ENCODE data around the gene INAFM2. TPM values are rescaled to one million over a fixed set of nuclear protein-coding genes. Genes with fewer than 3 reads are reported as not detected.

Gene INAFM2
- total RNA-seq, 2 donors from 2014 or later: 9.2 to 48.3 TPM

DNA sequence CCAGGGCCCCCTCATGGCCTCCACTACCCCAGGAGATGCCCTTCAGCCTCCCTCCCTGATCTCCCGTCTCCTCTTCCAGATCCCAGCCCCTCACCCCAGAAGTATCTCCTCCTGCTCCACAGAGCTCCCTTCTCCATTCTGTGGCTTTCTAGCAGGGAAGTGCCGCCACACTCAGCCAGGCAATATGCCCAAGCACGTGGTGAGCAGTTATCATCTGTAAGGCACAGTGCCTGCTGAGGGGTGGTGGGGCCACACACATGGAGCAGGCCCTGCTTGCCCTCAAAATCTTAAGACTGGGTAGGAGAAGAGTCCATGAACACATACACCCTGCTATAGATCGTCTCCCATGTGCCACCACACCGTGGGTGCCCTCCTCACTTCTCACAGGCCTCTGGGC lies 25.0 kb downstream of the INAFM2 start:
- H3K9me3 ChIP-seq (ENCODE audit: control insufficient read depth, low read length, poor library complexity, severe bottlenecking): no peaks in the 10 kb centered on the region
- H3K27ac Mint-ChIP-seq: no peak overlapping the region
- H3K36me3 Mint-ChIP-seq (ENCODE audit: low read depth): no peaks in the 10 kb centered on the region
- DNase-seq (no peak), ATAC-seq (no peak)
- no peaks in the 10 kb centered on the region for H3K27me3 Mint-ChIP-seq
- no peak overlapping the region for H3K4me3 Mint-ChIP-seq
- peaks cover 9% of the 10 kb centered on the region for H3K4me1 Mint-ChIP-seq

DNA sequence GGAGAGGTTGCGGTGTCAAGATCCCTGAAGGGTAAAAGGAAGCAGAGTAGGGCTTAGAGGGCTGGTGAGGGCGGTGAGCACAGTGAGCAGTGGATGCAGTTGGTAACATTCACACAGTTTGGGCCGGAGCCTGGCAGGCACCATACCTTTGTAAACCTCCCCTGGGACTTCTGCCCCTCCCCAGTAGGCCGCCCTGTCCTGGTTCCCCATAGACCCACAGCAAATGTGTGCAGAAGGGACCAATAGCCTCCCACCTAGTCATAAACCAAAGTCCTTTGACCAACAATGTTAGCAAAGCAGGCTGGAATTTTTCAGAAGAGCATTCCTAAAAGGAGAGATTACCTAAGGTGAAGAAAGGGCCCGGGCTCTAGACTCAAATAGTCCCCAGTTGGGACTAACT lies 25.7 kb downstream of the INAFM2 start:
- Mint-ChIP-seq H3K4me3 (no peak overlapping the region), H3K27me3 (no peaks in the 10 kb centered on the region), H3K4me1 (peaks cover 9% of the 10 kb centered on the region), H3K27ac (no peak overlapping the region), H3K36me3 (ENCODE audit: low read depth) (peaks cover 2% of the 10 kb centered on the region)
- H3K9me3 ChIP-seq (ENCODE audit: control insufficient read depth, low read length, poor library complexity, severe bottlenecking): no peaks in the 10 kb centered on the region
- DNase-seq (no peak), ATAC-seq (no peak)

DNA sequence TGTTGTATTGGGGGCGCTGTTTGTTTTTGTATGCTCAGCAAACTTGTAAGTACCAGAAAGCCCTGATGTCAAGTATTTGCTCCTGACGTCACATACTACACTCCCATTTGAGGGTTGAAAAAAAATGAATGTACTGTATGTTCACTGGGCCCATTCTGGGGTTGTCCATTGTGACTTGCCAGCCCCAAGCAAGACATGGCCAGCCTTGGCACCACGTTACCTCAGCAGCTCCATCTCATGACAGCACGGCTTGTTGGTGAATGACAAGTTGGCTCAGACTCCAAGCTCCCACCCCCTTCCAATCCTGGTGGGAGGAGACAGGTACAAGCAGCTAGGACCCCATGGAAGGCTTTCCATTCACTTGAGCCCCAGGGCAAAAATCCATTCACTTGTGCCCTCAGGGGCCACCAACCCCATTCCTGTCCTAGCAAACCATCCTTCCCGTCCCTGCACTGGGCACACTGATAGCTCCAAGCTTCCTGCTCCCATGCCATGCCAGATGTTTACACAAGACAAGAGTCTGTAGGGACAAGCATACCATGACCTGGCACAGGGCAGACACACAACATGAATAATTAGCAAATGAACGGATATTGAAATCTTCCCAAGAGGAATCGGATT lies 28.9 kb downstream of the INAFM2 start:
- ATAC-seq (no peak), DNase-seq (no peak)
- Mint-ChIP-seq H3K27ac (no peak overlapping the region), H3K4me3 (no peak overlapping the region), H3K36me3 (ENCODE audit: low read depth) (peaks cover 4% of the 10 kb centered on the region), H3K27me3 (peaks cover 19% of the 10 kb centered on the region), H3K4me1 (peaks cover 22% of the 10 kb centered on the region)
- H3K9me3 ChIP-seq (ENCODE audit: control insufficient read depth, low read length, poor library complexity, severe bottlenecking): no peaks in the 10 kb centered on the region

DNA sequence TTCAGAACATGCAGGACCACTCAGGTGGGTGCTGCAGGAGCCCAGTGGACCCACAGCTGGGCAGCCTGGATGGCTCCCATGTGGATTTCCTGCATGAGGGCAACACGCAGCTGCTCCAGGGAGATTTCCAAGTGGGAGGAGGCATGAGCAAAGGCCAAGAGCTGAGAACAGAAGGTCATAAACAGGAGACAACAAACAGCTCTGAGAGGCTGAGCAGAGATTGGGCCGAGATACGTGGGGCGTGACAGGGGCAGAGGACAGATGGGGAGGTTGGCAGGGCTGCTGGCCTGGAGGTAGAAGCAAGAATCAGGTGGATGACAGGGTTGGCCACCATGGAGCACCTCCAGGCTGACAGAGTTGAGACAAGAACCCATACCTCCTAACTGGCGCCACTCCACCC lies 30.2 kb downstream of the INAFM2 start:
- Mint-ChIP-seq H3K27ac (no peak overlapping the region), H3K27me3 (peaks cover 19% of the 10 kb centered on the region), H3K36me3 (ENCODE audit: low read depth) (peaks cover 4% of the 10 kb centered on the region), H3K4me1 (peaks cover 24% of the 10 kb centered on the region), H3K4me3 (no peak overlapping the region)
- ATAC-seq: no peak
- DNase-seq: no peak
- H3K9me3 ChIP-seq (ENCODE audit: control insufficient read depth, low read length, poor library complexity, severe bottlenecking): no peaks in the 10 kb centered on the region

DNA sequence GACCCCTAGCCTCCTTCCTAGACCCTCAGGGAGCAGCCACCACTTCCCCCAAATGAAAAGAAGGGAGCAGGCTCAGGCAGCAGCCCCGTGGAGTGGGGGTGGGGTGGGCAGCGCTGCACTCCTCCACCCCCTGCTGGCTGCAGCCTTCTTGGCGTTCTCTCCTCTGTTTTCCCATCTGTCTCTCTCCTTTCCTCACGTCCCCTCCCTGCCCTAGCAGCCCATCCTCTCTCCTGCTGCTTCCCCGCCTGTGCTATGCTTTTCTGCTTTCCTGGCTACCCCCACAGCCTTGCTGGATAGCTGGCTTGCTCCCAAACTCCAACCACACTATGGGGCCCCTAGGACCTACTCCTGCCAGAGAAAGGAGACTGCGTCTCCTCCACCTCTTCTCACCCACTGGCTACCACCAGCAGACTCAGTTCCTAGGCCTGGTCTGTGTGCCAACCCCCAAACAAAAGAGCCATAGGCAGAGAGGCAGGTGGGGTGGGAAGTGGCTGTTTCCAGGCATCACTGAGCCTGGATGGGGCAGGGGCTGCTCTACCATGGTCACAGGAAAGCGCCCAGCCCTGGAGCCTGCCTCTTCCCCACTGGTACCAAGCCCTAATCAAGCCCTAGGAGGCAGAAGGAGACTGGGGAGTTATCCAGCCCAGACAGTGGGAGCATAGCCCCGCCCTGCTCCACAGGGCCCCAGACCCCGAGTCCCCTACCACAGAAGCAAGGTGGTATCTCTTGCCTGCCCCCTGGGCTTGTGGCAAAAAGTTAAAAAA lies 31.1 kb downstream of the INAFM2 start:
- DNase-seq (no peak), ATAC-seq (no peak)
- H3K9me3 ChIP-seq (ENCODE audit: control insufficient read depth, low read length, poor library complexity, severe bottlenecking): no peaks in the 10 kb centered on the region
- Mint-ChIP-seq H3K4me1 (peaks cover 27% of the 10 kb centered on the region), H3K27me3 (peaks cover 19% of the 10 kb centered on the region), H3K27ac (no peak overlapping the region), H3K36me3 (ENCODE audit: low read depth) (peaks cover 4% of the 10 kb centered on the region), H3K4me3 (no peak overlapping the region)

DNA sequence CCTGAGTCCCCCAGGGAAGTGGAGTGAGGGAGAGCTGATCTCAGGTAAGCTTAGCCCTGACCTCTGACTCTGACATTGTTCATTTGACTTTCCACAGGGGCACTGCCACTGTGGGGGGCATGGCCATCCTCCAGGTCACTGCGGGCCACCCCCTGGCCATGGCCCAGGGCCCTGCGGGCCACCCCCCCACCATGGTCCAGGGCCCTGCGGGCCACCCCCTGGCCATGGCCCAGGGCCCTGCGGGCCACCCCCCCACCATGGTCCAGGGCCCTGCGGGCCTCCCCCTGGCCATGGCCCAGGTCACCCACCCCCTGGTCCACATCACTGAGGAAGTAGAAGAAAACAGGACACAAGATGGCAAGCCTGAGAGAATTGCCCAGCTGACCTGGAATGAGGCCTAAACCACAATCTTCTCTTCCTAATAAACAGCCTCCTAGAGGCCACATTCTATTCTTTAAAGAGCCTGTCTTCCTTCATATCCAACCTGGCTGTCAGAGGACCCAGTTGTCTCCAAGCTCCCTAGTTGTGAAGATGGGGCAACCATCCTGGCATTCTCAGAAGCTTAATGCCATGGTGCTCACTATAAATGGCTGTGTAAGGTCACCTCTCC lies 32.6 kb downstream of the INAFM2 start:
- peaks cover 19% of the 10 kb centered on the region for H3K27me3 Mint-ChIP-seq
- DNase-seq (no peak), ATAC-seq (no peak)
- H3K4me1 Mint-ChIP-seq: peaks cover 23% of the 10 kb centered on the region
- no peaks in the 10 kb centered on the region for H3K9me3 ChIP-seq (ENCODE audit: control insufficient read depth, low read length, poor library complexity, severe bottlenecking)
- no peak overlapping the region for H3K4me3 Mint-ChIP-seq
- no peak overlapping the region for H3K27ac Mint-ChIP-seq
- peaks cover 4% of the 10 kb centered on the region for H3K36me3 Mint-ChIP-seq (ENCODE audit: low read depth)

DNA sequence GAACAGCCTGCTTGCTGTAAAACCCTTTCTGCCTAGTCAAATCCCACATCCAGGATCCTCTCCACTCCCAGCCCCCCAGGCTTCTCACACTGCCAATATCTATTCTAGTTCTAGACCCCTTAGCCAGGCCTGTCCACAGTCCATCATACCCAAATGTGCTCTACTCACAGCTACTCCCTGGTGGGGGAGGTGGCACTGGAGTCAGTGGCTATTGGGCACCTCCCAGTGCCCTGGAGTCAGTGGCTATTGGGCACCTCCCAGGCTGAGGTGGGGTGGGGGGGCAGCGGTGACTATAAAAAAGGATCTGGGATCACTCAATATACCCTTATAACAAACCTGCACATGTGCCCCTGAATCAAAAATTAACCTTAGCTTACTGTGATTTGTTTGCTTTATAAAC lies 33.8 kb downstream of the INAFM2 start:
- Mint-ChIP-seq H3K27me3 (peaks cover 19% of the 10 kb centered on the region), H3K4me1 (peaks cover 23% of the 10 kb centered on the region), H3K27ac (no peak overlapping the region), H3K36me3 (ENCODE audit: low read depth) (peaks cover 4% of the 10 kb centered on the region), H3K4me3 (peak overlapping the region; percentile 77)
- no peaks in the 10 kb centered on the region for H3K9me3 ChIP-seq (ENCODE audit: control insufficient read depth, low read length, poor library complexity, severe bottlenecking)
- DNase-seq: no peak
- no peak for ATAC-seq

DNA sequence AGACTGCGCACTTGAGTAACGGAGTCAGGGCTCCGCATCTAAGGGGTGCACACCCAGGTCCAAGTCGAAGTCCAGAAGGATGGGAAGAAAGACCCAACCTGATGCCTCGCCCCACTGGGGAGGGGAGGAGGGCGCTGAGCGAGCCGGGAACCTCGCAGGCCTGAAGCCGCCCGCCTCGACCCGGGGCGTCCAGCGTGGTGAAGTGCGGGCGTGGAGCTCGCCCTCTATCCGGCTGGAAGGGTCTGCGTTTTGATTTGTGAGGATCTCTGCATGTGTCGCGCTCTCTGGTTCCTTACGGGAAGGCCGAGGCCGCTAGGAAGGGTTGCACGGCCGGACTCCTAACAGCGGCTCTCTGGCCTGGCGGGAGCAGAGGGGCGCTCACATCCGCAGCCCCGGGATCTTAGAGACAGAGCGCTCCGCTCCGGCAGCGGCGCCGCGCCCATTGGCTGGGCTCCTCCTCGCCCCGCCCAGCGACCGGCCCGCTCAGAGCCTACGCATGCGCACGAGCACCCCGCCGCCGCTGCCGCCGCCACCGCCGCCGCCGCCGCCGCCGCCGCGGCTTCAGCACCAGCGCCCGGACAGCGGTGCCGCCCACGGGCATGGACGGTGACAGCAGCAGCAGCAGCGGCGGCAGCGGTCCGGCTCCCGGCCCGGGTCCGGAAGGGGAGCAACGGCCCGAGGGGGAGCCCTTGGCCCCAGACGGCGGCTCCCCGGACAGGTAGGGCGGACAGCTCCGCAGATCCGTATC lies 34.4 kb downstream of the INAFM2 start, which contains the start of gene DISP2:
TSS of gene DISP2 (plus strand) at position 497 of the 748 bp plus-strand sequence. CDS start at position 600, 103 bp downstream.
- Mint-ChIP-seq H3K27ac (no peak within 1 kb of the TSS), H3K4me1 (peaks cover 27% of the 10 kb centered on the region), H3K4me3 (peak within 1 kb of the TSS; percentile 90), H3K36me3 (ENCODE audit: low read depth) (peaks cover 4% of the 10 kb centered on the region), H3K27me3 (peaks cover 19% of the 10 kb centered on the region)
- H3K9me3 ChIP-seq (ENCODE audit: control insufficient read depth, low read length, poor library complexity, severe bottlenecking): no peaks in the 10 kb centered on the region
- DNase-seq (peak; percentile 88 to 94 (median 92)), ATAC-seq (peak; percentile 93)

DNA sequence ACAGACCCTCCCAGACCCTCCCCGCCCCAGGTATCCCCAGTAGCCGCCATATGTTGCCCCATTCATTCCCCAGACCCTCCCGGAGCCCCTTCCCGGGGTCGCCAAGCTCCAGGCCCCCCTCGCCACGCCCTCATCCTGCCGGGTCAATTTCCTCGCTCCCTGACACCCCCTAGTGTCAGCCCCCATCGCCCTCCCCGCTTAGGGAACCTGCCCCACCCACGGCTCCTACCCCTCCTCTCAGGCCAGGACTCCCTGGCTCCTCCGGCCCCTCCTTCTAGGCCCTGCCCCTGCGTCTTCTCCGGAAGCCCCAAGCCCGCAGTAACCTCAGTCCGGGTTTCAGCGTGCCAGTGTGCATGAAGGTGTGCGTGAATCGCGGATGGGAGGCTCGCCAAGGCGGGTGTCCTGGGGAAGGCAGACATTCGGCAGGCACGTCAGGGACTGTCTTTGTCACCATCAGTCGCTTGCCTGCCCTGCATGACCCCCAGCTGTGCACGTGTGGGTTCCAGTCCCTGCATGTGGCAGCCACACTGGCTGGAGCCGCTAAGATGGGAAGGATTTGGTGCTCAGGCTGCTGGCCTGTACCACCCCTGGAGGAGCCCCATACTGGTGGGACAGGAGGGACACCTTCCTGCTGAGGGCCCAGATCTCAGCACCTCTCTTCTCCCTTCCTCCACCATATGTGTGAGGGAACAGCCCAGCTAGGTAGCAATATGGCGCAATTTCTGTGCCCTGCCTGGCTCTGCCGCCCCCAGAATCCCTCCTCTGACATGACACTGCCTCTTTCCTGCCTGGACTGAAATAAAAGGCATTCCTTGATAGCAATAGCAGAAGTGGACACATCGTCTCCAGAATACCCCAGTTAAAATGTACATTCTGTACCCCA lies 35.2 kb downstream of the INAFM2 start:
- H3K4me1 Mint-ChIP-seq: peaks cover 27% of the 10 kb centered on the region
- ATAC-seq (peak; percentile 30), DNase-seq (no peak)
- peak overlapping the region; percentile 90 for H3K4me3 Mint-ChIP-seq
- peaks cover 19% of the 10 kb centered on the region for H3K27me3 Mint-ChIP-seq
- H3K27ac Mint-ChIP-seq: no peak overlapping the region
- H3K36me3 Mint-ChIP-seq (ENCODE audit: low read depth): peaks cover 3% of the 10 kb centered on the region
- no peaks in the 10 kb centered on the region for H3K9me3 ChIP-seq (ENCODE audit: control insufficient read depth, low read length, poor library complexity, severe bottlenecking)

DNA sequence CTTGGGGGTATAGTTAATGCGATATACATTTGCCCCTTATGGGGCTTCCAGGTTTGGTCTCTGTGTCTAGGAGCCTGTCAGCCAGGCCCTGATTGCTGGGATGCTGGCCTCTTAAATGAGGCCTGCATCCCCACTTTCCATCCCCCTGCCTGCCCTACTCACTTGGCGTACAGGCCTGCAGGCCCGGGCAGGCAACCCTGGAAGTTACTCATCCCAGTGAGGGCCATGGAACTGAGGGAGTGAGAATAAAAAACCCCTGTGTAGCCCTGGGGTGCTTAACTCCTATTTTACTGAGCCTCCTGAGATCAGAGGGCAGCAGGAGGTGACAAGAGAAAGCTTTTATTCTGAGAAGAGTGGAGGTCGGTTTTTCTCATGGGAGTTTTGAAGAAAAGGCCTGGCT lies 36.5 kb downstream of the INAFM2 start:
- H3K4me3 Mint-ChIP-seq: no peak overlapping the region
- ATAC-seq: no peak
- no peak overlapping the region for H3K27ac Mint-ChIP-seq
- H3K9me3 ChIP-seq (ENCODE audit: control insufficient read depth, low read length, poor library complexity, severe bottlenecking): no peaks in the 10 kb centered on the region
- H3K36me3 Mint-ChIP-seq (ENCODE audit: low read depth): peaks cover 3% of the 10 kb centered on the region
- H3K4me1 Mint-ChIP-seq: peaks cover 29% of the 10 kb centered on the region
- no peak for DNase-seq
- H3K27me3 Mint-ChIP-seq: peaks cover 18% of the 10 kb centered on the region

DNA sequence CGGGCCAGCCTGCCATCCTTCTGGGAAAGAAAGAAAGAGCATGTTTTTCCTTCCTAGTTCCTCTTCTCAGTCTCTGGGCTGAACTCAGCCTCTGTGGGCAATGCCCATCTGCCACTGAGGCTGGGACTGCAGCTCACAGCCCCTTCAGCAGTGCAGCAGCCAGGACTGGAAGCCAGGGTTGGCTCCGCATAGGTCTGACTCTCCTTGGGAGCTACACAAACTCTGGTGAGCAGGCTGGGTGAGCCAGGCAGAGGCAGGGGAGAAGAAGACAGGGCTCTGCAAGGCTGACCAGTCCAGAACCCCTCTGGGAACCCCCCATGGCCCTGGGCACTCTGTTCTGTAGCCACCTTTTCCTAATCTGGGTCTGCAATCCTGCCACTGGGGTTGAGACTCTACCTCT lies 38.1 kb downstream of the INAFM2 start:
- no peaks in the 10 kb centered on the region for H3K9me3 ChIP-seq (ENCODE audit: control insufficient read depth, low read length, poor library complexity, severe bottlenecking)
- Mint-ChIP-seq H3K4me1 (peaks cover 28% of the 10 kb centered on the region), H3K36me3 (ENCODE audit: low read depth) (peaks cover under 1% of the 10 kb centered on the region), H3K27ac (no peak overlapping the region), H3K4me3 (no peak overlapping the region), H3K27me3 (peaks cover 8% of the 10 kb centered on the region)
- DNase-seq (no peak), ATAC-seq (no peak)

DNA sequence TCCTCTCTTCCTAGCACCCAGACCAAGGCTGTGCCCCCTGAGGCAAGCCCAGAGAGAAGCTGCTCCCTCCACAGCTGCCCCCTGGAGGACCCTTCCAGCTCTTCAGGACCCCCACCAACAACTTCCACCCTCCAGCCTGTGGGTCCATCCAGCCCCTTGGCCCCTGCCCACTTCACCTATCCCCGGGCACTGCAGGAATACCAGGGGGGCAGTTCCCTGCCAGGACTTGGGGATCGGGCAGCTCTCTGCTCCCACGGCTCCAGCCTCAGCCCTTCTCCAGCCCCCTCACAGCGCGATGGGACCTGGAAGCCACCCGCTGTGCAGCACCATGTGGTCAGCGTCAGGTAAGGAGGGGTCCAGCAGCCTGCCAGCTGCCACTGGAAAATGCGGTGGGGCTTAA lies 40.1 kb downstream of the INAFM2 start:
- peaks cover 28% of the 10 kb centered on the region for H3K4me1 Mint-ChIP-seq
- ATAC-seq (no peak), DNase-seq (no peak)
- H3K4me3 Mint-ChIP-seq: no peak overlapping the region
- no peak overlapping the region for H3K27ac Mint-ChIP-seq
- H3K36me3 Mint-ChIP-seq (ENCODE audit: low read depth): no peaks in the 10 kb centered on the region
- no peaks in the 10 kb centered on the region for H3K9me3 ChIP-seq (ENCODE audit: control insufficient read depth, low read length, poor library complexity, severe bottlenecking)
- no peaks in the 10 kb centered on the region for H3K27me3 Mint-ChIP-seq
